OCI-LY3 (cell line): ENCODE results near the gene FAM240A.

Experiments
- H2AFZ ChIP-seq: fragments of 200-600, 300-600 bp; shearing (Covaris generic); 2 replicates; pipeline ENCODE4 v1.6.0; 2014; ENCODE audit warnings: antibody characterized with exemption, low read depth, low read length
- H3K27ac ChIP-seq: fragments of 200-600, 300-600 bp; sonication (generic); 2 replicates; pipeline ENCODE4 v1.5.1; 2014; ENCODE audit warnings: mild to moderate bottlenecking, low read length, moderate library complexity, mixed read lengths
- H3K27me3 ChIP-seq: fragments of 200-600, 300-600 bp; sonication (generic); 2 replicates; pipeline ENCODE4 v1.6.1; 2014; ENCODE audit warnings: low read depth, low read length, mixed read lengths
- H3K36me3 ChIP-seq: fragments of 200-600, 300-600 bp; sonication (generic); replicated peaks from 2 replicates; pipeline ENCODE3; 2014; ENCODE audit warnings: low read depth, low read length, mixed read lengths
- H3K4me1 ChIP-seq: fragments of 300-600, 200-600 bp; sonication (generic); 2 replicates; pipeline ENCODE4 v1.6.1; 2014; ENCODE audit warnings: low read length, mixed read lengths
- H3K4me2 ChIP-seq: fragments of 200-600, 300-600 bp; sonication (generic); 2 replicates; pipeline ENCODE4 v1.6.1; 2014; ENCODE audit warnings: low read length, mixed read lengths
- H3K4me3 ChIP-seq: fragments of 300-600, 200-600 bp; sonication (generic); 2 replicates; pipeline ENCODE4 v1.5.1; 2014; ENCODE audit warnings: antibody characterized with exemption, mild to moderate bottlenecking, low read length, moderate library complexity
- H3K79me2 ChIP-seq: fragments of 300-600, 200-600 bp; shearing (Covaris generic); 2 replicates; pipeline ENCODE4 v1.6.1; 2014; ENCODE audit warnings: mild to moderate bottlenecking, low read length, mixed read lengths
- H3K9ac ChIP-seq: fragments of 300-600, 200-600 bp; shearing (Covaris generic); 2 replicates; pipeline ENCODE4 v1.6.0; 2014; ENCODE audit warnings: mild to moderate bottlenecking, low read length, moderate library complexity
- H3K9me3 ChIP-seq: fragments of 200-600, 300-600 bp; shearing (Covaris generic); 2 replicates; pipeline ENCODE4 v1.6.1; 2014; ENCODE audit warnings: low read length, mixed read lengths; ENCODE audit not compliant: insufficient read depth
- H4K20me1 ChIP-seq: fragments of 200-600, 300-600 bp; sonication (generic); 2 replicates; pipeline ENCODE4 v1.6.1; 2016; ENCODE audit warnings: low read length, mixed read lengths; ENCODE audit not compliant: insufficient read depth
- CTCF ChIP-seq: fragments of 200-600, 300-600 bp; sonication (generic); IDR thresholded peaks from 2 replicates; pipeline ENCODE4 v1.5.1; 2014; ENCODE audit warnings: antibody characterized with exemption, low read length, low read depth
- EZH2phosphoT487 ChIP-seq: fragments of 200-600 bp; shearing (Covaris generic); IDR thresholded peaks from 2 replicates; pipeline ENCODE4 v1.6.1; 2018; ENCODE audit warnings: antibody characterized with exemption, mixed run types, low read depth

Gene FAM240A

GRCh38 chr3:46648096-46648495 is 35.8 kb downstream of the FAM240A start:
- Histone ChIP-seq H3K4me1 (no peaks in the 10 kb centered on the region), H3K4me3 (no peak overlapping the region)

DNA sequence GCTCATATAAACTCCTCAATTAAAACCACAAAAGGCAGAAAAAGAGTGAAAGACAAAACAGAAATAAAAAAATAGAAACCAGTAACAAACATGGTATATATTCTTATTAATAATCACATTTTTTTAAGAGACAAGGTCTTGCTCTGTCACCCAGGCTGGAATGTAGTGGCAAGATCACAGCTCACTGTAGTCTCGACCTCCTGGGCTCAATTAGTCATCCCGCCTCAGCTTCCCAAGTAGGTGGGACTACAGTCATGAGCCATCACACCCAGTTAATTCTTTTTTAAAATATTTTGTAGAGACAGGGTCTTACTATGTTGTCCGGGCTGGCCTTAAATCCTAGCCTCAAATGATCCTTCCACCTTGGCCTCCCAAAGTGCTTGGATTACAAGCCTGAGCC is 37.1 kb downstream of the FAM240A start:
- no peaks in the 10 kb centered on the region for H4K20me1 ChIP-seq
- TF ChIP-seq EZH2phosphoT487 (no peak), CTCF (no peak)
- H3K27me3 ChIP-seq = peaks cover 35% of the 10 kb centered on the region

More at GRCh38 chr3:46648096-46648495, 35.8 kb downstream of the FAM240A start:
- H3K27me3 ChIP-seq = peaks cover 34% of the 10 kb centered on the region
- no peak overlapping the region for H3K27ac ChIP-seq
- TF ChIP-seq EZH2phosphoT487 (no peak), CTCF (no peak)
- H3K79me2 ChIP-seq = no peaks in the 10 kb centered on the region
- peaks cover 5% of the 10 kb centered on the region for H3K9me3 ChIP-seq
- H2AFZ ChIP-seq = no peak overlapping the region
- no peaks in the 10 kb centered on the region for H4K20me1 ChIP-seq
- no peak overlapping the region for H3K4me2 ChIP-seq
- H3K36me3 ChIP-seq = no peaks in the 10 kb centered on the region
- no peak overlapping the region for H3K9ac ChIP-seq

DNA sequence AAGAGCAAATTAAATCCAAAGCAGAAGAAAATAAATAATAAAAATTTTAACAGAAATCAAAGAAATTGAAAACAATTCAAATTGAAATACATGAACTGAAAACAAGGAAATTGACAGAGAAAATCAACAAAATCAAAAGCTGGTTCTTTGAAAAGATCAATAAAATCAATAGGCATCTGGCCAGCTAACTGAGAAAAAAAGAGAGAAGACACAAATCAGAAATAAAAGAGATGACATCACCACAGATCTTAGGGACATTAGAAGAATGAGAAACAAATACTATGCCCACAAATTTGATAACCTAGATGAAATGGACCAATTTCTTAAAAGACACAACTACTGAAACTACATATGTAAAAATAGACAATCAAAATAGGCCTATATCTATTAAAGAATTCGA is 38.8 kb downstream of the FAM240A start:
- H4K20me1 ChIP-seq = no peaks in the 10 kb centered on the region
- H3K4me1 ChIP-seq = no peaks in the 10 kb centered on the region
- H3K4me2 ChIP-seq = no peak overlapping the region
- TF ChIP-seq EZH2phosphoT487 (no peak), CTCF (no peak)
- no peaks in the 10 kb centered on the region for H3K79me2 ChIP-seq
- no peak overlapping the region for H2AFZ ChIP-seq
- no peak overlapping the region for H3K9ac ChIP-seq
- H3K9me3 ChIP-seq = peaks cover 5% of the 10 kb centered on the region
- no peak overlapping the region for H3K27ac ChIP-seq
- H3K27me3 ChIP-seq = peaks cover 29% of the 10 kb centered on the region
- H3K4me3 ChIP-seq = no peak overlapping the region
- no peaks in the 10 kb centered on the region for H3K36me3 ChIP-seq

More for the DNA sequence above, 37.1 kb downstream of the FAM240A start:
- no peaks in the 10 kb centered on the region for H3K4me1 ChIP-seq
- H3K79me2 ChIP-seq = no peaks in the 10 kb centered on the region
- H3K36me3 ChIP-seq = no peaks in the 10 kb centered on the region
- H3K9ac ChIP-seq = no peak overlapping the region
- no peak overlapping the region for H3K27ac ChIP-seq
- H3K9me3 ChIP-seq = peaks cover 5% of the 10 kb centered on the region
- no peak overlapping the region for H2AFZ ChIP-seq
- no peak overlapping the region for H3K4me3 ChIP-seq
- no peak overlapping the region for H3K4me2 ChIP-seq

DNA sequence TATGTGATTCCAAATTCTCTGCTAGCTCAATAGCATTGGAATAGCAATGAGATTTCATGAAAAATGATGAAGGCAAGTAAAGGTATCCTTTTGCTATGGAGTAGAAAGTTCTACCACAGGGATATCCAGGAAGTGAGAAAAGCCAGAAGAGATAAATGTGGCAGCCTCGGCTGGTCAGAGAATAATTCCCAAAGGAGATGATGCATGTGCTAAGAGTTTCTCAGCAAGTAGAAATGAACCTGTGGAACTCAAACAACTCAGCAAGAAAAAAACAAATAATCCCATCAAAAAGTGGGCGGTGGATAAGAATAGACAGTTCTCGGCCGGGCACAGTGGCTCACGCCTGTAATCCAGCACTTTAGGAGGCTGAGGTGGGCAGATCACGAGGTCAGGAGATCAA is 42.9 kb downstream of the FAM240A start:
- Histone ChIP-seq H3K79me2 (no peaks in the 10 kb centered on the region), H3K27ac (no peak overlapping the region), H4K20me1 (no peaks in the 10 kb centered on the region), H2AFZ (no peak overlapping the region), H3K36me3 (no peaks in the 10 kb centered on the region), H3K4me3 (no peak overlapping the region), H3K9me3 (peaks cover 5% of the 10 kb centered on the region), H3K4me2 (no peak overlapping the region), H3K27me3 (peaks cover 21% of the 10 kb centered on the region), H3K4me1 (no peaks in the 10 kb centered on the region), H3K9ac (no peak overlapping the region)
- TF ChIP-seq EZH2phosphoT487 (no peak), CTCF (no peak)
